Activated CD4-positive, alpha-beta T cell treated with anti-CD3 and anti-CD28 coated beads, Interleukin-2, amount 10 ng/mL, durations not matched to agents 7 days and 5 days (primary cell): Measurements from ENCODE around the gene OSGIN1. TPM values are rescaled to one million over a fixed set of nuclear protein-coding genes. Genes with fewer than 3 reads are reported as not detected.
A peak's percentile ranks its signal among the peaks of the same experiment; 100 is the strongest.

Experiments
- CTCF ChIA-PET: fragments of 350-600 bp; sonication (Branson Sonifier 250); formaldehyde crosslinking; loops from one replicate; lab custom pipeline; 2021; ENCODE audit warnings: antibody characterized with exemption; lab: Charles Lee
- POLR2A ChIA-PET: fragments of 350-600 bp; sonication (Branson Sonifier 250); formaldehyde crosslinking; loops from one replicate; lab custom pipeline; 2021; ENCODE audit warnings: antibody characterized with exemption; lab: Charles Lee
- DNase-seq: peaks from one replicate; pipeline ENCODE4 v3.0.0-alpha.2; 2020
- H3K27ac Mint-ChIP-seq: one replicate; pipeline ENCODE4 v1.8.0; 2021; ENCODE audit warnings: mild to moderate bottlenecking, moderate library complexity, mixed read lengths
- H3K27me3 Mint-ChIP-seq: one replicate; pipeline ENCODE4 v1.8.0; 2021; ENCODE audit warnings: mixed read lengths
- H3K36me3 Mint-ChIP-seq: one replicate; pipeline ENCODE4 v1.8.0; 2021; ENCODE audit warnings: low read depth, mixed read lengths
- H3K4me1 Mint-ChIP-seq: one replicate; pipeline ENCODE4 v1.8.0; 2021; ENCODE audit warnings: mixed read lengths
- H3K4me3 Mint-ChIP-seq: one replicate; pipeline ENCODE4 v1.8.0; 2021; ENCODE audit warnings: mild to moderate bottlenecking, moderate library complexity, mixed read lengths
- H3K9me3 Mint-ChIP-seq: one replicate; pipeline ENCODE4 v1.8.0; 2021; ENCODE audit warnings: mixed read lengths
- total RNA-seq, 2 experiments: library from RNA; stranded (reverse); gene quantifications; one replicate each; pipeline ENCODE4 v1.2.3, GENCODE V29; 2021

The OSGIN1 gene, protein sequence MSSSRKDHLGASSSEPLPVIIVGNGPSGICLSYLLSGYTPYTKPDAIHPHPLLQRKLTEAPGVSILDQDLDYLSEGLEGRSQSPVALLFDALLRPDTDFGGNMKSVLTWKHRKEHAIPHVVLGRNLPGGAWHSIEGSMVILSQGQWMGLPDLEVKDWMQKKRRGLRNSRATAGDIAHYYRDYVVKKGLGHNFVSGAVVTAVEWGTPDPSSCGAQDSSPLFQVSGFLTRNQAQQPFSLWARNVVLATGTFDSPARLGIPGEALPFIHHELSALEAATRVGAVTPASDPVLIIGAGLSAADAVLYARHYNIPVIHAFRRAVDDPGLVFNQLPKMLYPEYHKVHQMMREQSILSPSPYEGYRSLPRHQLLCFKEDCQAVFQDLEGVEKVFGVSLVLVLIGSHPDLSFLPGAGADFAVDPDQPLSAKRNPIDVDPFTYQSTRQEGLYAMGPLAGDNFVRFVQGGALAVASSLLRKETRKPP
- total RNA-seq = under 1 TPM; 0.48 to 0.77 TPM

DNA sequence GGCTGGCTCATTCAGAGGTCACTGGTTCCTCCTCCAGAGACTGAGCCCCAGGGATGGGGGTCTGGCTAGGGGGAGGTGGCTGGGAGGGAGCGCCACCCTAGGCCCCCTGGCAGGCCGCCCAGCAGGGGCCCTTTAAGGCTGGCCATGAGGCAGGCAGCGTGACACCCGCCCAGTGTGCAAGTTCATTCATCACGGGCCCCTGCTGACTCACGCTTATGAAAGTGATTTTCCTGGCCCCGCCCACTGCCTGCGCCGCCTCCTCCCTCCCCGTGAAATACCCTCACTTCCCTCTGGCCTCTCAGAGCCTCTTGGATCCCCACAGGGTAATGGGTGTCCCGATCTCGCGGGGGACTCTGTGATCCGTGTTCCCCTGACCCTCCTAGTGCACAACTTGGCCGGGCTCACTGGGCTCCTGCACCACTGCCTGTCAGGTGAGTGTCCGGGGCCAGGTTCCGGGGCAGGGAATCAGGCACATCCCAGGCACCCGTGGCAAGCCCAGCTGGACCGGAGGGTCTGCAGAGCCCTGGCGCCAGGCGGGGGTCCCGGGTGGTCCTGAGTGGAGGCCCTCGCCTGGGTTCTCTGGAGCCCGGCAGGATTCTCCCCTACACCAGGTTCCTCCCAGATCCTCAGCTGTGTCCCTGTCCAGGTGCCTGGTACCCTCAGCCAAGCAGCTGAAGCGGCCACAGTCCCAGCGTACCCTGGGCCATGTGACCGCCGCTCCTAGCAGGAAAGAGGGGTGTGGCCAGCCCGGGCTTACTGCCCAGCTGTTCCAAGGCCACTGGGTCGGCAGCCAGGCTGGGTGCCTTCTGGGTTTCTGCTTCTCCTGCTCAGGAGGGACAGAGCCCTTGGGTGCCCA, at the start of gene OSGIN1:
TSS of gene OSGIN1 (plus strand) at position 301 of the 856 bp plus-strand sequence. CDS start 4,432 bp downstream, outside the sequence.
- Mint-ChIP-seq H3K4me1 (peaks cover 17% of the 10 kb centered on the region), H3K27ac (peak within 1 kb of the TSS; percentile 36), H3K36me3 (no peaks in the 10 kb centered on the region)

DNA sequence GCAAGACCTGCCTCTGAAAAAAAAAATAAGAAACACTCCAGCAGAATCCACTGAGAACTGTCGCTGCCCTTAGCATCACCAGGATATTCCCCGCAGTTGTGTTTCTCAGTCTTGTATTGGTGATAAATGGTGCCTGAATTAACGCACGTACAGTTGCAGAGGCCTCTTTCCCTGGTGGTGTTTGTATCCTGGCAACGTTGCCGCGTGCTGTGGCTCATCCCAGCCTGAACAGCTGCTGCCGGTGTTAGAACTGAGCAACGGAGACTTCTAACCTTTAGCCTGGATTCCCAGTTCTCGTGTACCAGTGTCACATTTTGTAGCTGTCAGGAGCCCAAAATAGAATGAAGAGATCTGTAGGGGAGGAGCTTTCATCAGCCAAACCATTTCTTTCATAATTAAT, 49.3 kb upstream of the OSGIN1 start:
- Mint-ChIP-seq H3K4me3 (no peak overlapping the region), H3K9me3 (no peaks in the 10 kb centered on the region), H3K27me3 (no peaks in the 10 kb centered on the region), H3K27ac (no peak overlapping the region), H3K36me3 (no peaks in the 10 kb centered on the region), H3K4me1 (peaks cover 18% of the 10 kb centered on the region)
- CTCF ChIA-PET = no interaction called here
- POLR2A ChIA-PET = no interaction called here
- no peak for DNase-seq

More for the DNA sequence above, at the start of gene OSGIN1:
- Mint-ChIP-seq H3K9me3 (no peaks in the 10 kb centered on the region), H3K4me3 (peak within 1 kb of the TSS; percentile 70), H3K27me3 (peaks cover 13% of the 10 kb centered on the region)
- peak; percentile 75 for DNase-seq
- ChIA-PET POLR2A (no interaction called here), CTCF (interaction anchor here (0.6 to 1.4 kb wide), 7 partner anchors 10 to 234 kb away, joined by 3 to 5 read pairs (median 3); partner anchors contain the start of gene TAF1C)

DNA sequence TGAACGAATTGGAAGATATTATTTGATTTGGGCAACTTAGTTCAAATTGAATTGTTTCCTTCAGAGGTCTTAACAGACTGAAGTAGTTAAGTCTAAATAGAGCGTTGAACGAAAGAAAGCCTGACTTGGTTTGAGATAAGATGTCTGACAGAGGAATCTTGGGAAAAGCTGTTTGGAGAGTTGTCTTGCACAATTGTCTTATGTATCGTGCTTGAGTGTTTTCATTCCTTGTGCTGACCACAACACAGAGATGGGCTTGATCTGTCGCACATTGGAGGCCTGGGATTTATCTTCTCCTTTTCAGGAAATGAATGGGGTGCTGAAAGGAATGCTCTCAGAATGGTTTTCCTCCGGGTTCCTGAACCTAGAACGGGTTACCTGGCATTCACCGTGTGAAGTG, 46.4 kb upstream of the OSGIN1 start:
- CTCF ChIA-PET = interaction anchor here (1.0 kb wide), 1 partner anchor 47 kb away, joined by 3 read pairs; no protein-coding TSS in a partner anchor
- H3K4me3 Mint-ChIP-seq = no peak overlapping the region
- H3K4me1 Mint-ChIP-seq = peaks cover 3% of the 10 kb centered on the region
- POLR2A ChIA-PET = no interaction called here
- H3K36me3 Mint-ChIP-seq = peaks cover 5% of the 10 kb centered on the region
- H3K27ac Mint-ChIP-seq = no peak overlapping the region
- no peak for DNase-seq
- no peaks in the 10 kb centered on the region for H3K9me3 Mint-ChIP-seq
- no peaks in the 10 kb centered on the region for H3K27me3 Mint-ChIP-seq

DNA sequence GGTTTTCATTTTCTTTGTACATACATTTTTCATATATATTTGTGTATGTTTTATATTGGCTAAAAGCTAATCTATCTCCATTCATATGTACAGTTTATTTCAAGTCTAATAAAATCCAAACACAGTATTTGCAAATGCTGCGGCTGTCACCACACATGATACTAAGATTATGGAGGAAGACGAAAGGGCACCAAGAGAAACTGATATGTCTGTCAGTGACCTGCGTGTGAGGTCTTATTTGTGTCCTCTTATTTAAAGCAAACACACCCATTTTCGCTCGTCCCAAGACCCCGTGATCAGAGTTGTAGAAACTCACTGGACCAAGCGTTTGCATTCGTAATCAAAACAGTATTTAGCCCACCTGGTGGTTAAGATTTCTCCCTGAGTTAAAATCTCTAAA, 45.9 kb upstream of the OSGIN1 start:
- H3K9me3 Mint-ChIP-seq = no peaks in the 10 kb centered on the region
- peaks cover 7% of the 10 kb centered on the region for H3K36me3 Mint-ChIP-seq
- no peak overlapping the region for H3K27ac Mint-ChIP-seq
- peaks cover 3% of the 10 kb centered on the region for H3K4me1 Mint-ChIP-seq
- no peak overlapping the region for H3K4me3 Mint-ChIP-seq
- CTCF ChIA-PET = interaction anchor here (1.0 kb wide), 1 partner anchor 47 kb away, joined by 3 read pairs; no protein-coding TSS in a partner anchor
- no peak for DNase-seq
- H3K27me3 Mint-ChIP-seq = no peaks in the 10 kb centered on the region
- POLR2A ChIA-PET = no interaction called here

DNA sequence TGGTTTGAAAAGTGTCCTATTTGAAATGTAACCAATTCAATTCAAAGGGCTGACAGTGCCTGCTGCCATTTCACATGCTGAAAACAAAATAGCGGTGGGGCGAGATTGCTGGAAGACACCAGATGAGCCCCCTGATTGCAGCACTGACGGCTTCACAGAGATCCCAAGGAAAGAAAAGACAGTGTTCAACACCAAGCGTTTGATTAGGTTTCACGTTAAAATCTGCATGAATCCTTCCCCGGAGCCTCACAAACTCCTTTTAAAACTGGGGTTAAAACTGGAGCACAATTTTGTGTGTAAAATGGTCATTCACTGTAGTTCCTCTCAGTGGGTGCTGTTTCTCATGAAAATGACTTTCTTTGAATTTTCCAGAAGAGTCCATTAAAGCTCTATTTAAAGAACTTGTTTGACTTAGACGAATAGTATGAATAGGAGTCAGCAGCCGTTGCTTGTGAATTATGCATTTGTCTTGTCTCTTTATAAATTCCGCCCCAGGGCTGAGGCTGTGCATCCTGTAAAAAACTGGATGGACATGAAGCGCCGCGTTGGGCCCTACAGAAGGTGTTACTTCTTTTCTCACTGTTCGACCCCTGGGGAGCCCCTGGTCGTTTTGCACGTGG, 45.3 kb upstream of the OSGIN1 start:
- H3K9me3 Mint-ChIP-seq = no peaks in the 10 kb centered on the region
- DNase-seq = no peak
- H3K27ac Mint-ChIP-seq = no peak overlapping the region
- peaks cover 11% of the 10 kb centered on the region for H3K36me3 Mint-ChIP-seq
- POLR2A ChIA-PET = no interaction called here
- H3K4me1 Mint-ChIP-seq = peaks cover 2% of the 10 kb centered on the region
- no peaks in the 10 kb centered on the region for H3K27me3 Mint-ChIP-seq
- CTCF ChIA-PET = no interaction called here
- H3K4me3 Mint-ChIP-seq = no peak overlapping the region

DNA sequence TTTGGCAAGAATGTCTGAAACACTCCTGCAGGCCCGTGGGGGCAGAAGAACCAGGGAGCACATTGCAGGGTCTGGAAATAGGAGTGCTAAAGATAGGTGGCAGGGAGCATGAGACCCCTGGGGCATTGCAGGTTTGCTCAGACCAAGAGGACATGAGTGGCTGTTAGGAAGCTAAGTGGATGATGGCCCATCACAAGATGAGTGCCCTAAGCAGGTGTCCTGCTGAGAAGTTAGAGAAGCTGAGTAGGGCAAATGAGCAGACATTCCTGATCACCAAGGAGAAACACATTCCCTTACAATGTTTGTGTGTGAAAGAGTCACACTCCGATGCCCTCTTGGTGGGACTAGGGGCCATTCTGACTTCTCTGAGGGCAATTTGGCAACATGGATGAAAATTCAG, 44.2 kb upstream of the OSGIN1 start:
- Mint-ChIP-seq H3K9me3 (no peaks in the 10 kb centered on the region), H3K27ac (no peak overlapping the region), H3K4me1 (no peaks in the 10 kb centered on the region), H3K27me3 (no peaks in the 10 kb centered on the region), H3K36me3 (peaks cover 16% of the 10 kb centered on the region), H3K4me3 (no peak overlapping the region)
- ChIA-PET POLR2A (no interaction called here), CTCF (no interaction called here)
- DNase-seq = no peak

DNA sequence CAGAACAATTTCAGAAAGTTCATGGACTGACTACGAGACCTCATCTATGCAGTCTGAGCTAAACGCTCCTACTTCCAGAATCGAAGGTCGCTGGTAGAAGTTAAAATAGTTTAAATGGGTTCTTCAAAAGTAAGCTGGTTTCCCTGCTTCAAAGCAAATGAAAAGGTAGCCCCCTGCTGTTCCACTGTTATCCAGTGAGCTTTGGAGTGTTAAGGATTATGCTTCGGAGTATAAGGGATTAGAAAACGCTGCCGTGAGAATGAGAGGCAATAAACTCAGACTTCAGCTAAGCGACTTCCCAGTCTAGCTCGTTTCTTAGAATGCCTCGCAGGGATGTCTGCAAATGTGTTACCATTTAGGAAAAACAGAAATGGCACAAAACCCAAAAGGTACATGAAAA, 41.8 kb upstream of the OSGIN1 start:
- no peak for DNase-seq
- H3K36me3 Mint-ChIP-seq = peaks cover 28% of the 10 kb centered on the region
- ChIA-PET POLR2A (no interaction called here), CTCF (interaction anchor here (1.4 kb wide), 1 partner anchor 12 kb away, joined by 4 read pairs; no protein-coding TSS in a partner anchor)
- H3K27me3 Mint-ChIP-seq = no peaks in the 10 kb centered on the region
- H3K4me1 Mint-ChIP-seq = no peaks in the 10 kb centered on the region
- H3K4me3 Mint-ChIP-seq = no peak overlapping the region
- H3K27ac Mint-ChIP-seq = no peak overlapping the region
- H3K9me3 Mint-ChIP-seq = peaks cover 3% of the 10 kb centered on the region

DNA sequence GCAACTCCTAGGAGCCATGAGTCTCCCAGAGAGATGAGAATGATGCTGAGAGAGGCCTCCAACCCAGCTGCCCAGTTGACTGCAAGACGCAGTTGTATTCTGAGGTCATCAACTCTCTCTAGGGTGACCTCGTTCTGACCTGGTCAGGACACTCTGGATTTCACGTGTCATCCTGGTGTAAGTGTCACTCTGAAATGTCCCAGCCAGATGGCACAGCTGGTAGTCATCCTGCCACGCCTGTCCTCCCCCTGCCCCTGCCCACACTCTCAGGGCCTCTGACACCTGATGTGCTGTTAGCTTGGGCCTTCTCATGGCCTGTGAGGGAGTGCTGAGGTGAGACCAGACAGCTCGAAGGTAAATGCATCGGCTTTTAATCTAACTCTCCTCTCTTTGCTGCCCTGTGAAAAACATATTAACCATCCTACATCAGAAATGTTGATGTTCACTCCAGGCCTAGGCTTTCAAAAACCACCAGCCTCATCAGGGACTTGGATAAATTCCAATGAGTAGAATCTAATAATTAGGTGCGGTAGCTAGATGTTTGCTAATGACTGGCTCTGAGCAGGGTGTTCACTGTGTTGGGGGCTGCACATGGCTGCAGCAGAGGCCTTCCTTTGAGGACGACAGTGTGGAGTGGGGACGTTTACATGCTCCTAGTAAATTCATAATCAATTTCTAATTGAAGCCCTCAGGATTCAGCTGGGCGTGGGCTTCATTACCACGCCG, 40.4 kb upstream of the OSGIN1 start:
- Mint-ChIP-seq H3K4me1 (no peaks in the 10 kb centered on the region), H3K27me3 (no peaks in the 10 kb centered on the region), H3K4me3 (no peak overlapping the region), H3K27ac (no peak overlapping the region), H3K9me3 (peaks cover 3% of the 10 kb centered on the region), H3K36me3 (peaks cover 34% of the 10 kb centered on the region)
- DNase-seq = no peak
- ChIA-PET CTCF (interaction anchor here (0.6 to 1.7 kb wide), 2 partner anchors 14 to 1190 kb away, joined by 3 to 4 read pairs; no protein-coding TSS in a partner anchor), POLR2A (no interaction called here)

DNA sequence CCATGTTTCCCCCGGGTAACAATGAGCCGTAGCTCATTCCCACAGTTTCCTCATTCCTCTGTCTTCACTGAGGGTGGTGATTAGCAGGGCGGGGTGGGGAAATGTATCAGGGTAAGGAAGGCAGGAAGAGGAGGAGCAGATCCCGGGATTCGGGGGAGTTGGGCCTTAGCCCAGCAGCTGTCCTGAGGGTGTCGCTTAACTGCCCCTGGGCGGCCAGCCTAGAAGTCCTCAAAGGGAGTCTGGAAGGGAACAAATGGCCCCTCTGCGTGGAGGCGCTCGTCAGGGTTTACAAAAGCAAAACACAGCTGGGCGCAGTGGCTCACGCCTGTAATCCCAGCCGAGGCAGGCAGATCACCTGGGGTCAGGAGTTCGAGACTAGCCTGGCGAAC, 39.8 kb upstream of the OSGIN1 start:
- Mint-ChIP-seq H3K9me3 (peaks cover 3% of the 10 kb centered on the region), H3K27me3 (no peaks in the 10 kb centered on the region), H3K27ac (no peak overlapping the region), H3K36me3 (peaks cover 40% of the 10 kb centered on the region), H3K4me1 (no peaks in the 10 kb centered on the region), H3K4me3 (no peak overlapping the region)
- DNase-seq = no peak
- ChIA-PET POLR2A (no interaction called here), CTCF (interaction anchor here (1.7 kb wide), 1 partner anchor 14 kb away, joined by 4 read pairs; no protein-coding TSS in a partner anchor)

DNA sequence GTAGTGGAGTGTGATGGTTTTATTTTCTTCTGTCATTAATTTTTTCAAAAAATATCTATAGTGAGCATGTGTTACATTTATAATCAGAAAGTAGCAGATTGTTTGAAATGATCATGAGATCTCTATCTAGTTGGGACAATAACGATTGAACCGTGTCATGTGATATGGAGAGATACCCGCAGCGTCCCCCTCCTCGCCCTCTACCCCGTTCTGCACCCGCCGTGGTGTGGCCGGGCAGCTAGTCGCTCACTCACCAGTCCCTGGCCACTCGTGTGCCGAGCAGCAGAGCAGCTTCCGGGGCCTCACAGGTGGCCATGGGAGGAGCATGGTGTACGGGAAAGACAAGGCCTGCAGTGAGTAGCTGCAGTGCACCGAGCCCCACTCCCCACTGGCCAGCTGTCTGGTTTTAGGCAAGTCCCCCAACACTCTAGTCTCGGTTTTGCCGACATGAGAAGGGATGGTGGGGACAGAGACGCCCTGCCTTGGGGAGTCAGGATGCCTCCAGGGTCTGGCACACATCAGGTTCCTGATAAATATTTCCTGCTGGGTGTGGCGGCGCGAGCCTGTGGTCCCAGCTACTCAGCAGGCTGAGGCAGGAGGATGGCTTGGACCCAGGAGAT, 38.8 kb upstream of the OSGIN1 start:
- H3K9me3 Mint-ChIP-seq = peaks cover 7% of the 10 kb centered on the region
- H3K36me3 Mint-ChIP-seq = peaks cover 48% of the 10 kb centered on the region
- POLR2A ChIA-PET = no interaction called here
- H3K27me3 Mint-ChIP-seq = no peaks in the 10 kb centered on the region
- CTCF ChIA-PET = interaction anchor here (1.7 kb wide), 1 partner anchor 13 kb away, joined by 4 read pairs; no protein-coding TSS in a partner anchor
- DNase-seq = no peak
- no peaks in the 10 kb centered on the region for H3K4me1 Mint-ChIP-seq
- no peak overlapping the region for H3K27ac Mint-ChIP-seq
- no peak overlapping the region for H3K4me3 Mint-ChIP-seq

DNA sequence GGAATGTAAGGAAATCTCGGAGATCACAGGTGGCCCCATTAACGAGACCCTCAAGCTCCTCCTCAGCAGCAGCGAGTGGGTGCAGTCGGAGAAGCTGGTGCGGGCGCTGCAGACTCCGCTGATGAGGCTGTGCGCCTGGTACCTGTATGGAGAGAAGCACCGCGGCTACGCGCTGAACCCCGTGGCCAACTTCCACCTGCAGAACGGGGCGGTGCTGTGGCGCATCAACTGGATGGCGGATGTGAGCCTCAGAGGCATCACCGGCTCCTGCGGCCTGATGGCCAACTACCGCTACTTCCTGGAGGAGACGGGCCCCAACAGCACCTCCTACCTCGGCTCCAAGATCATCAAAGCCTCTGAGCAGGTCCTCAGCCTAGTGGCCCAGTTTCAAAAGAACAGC, 38.0 kb upstream of the OSGIN1 start:
- no peak overlapping the region for H3K27ac Mint-ChIP-seq
- CTCF ChIA-PET = no interaction called here
- no peaks in the 10 kb centered on the region for H3K4me1 Mint-ChIP-seq
- H3K27me3 Mint-ChIP-seq = no peaks in the 10 kb centered on the region
- POLR2A ChIA-PET = no interaction called here
- no peak for DNase-seq
- peaks cover 7% of the 10 kb centered on the region for H3K9me3 Mint-ChIP-seq
- peaks cover 51% of the 10 kb centered on the region for H3K36me3 Mint-ChIP-seq
- no peak overlapping the region for H3K4me3 Mint-ChIP-seq
